ENCODE data around the gene SPTLC2.

DNA sequence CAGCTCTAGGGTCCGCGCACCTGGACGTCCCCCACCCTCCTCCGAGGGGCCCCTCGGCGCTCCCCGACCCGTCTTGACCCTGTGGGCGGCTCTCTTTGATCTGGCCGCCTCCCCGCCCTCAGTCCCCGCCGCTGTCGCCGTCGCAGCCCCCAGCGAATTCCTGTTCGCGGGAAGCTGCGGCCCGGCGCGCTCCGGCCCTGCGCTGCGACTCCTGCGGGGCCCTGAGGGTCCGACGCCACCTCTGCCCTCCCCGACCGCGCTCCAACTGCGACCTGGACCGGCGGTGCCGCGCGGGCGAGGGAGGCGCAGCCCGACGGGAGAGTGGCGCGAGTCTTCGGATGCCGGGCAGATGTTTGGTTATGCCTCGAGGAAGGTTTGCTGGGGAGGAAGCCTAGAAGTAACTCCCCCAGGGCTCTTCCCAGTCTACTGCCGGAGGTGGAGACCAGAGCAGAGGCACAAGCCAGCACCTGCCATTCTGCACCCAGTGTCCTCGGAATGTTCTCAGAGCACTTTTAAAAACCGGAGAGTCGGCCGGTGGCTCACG lies 117.4 kb downstream of the SPTLC2 start:
- no peak for TF ChIP-seq CTCF (IDR thresholded peaks at IDR 0.05 in 2 of 3, conservative IDR thresholded peaks at IDR 0.05 in 1 of 3; ENCODE audit: borderline replicate concordance in 1 of 3, insufficient read depth in 1 of 3, low read depth in 2 of 3, low read length in 2 of 3)
- TF ChIP-seq RAD21 (IDR thresholded peaks at IDR 0.05; ENCODE audit: low read depth), result no peak
- TF ChIP-seq CBX3 (IDR thresholded peaks at IDR 0.05; ENCODE audit: low read depth), result no peak
- TF ChIP-seq, protein P1, sequence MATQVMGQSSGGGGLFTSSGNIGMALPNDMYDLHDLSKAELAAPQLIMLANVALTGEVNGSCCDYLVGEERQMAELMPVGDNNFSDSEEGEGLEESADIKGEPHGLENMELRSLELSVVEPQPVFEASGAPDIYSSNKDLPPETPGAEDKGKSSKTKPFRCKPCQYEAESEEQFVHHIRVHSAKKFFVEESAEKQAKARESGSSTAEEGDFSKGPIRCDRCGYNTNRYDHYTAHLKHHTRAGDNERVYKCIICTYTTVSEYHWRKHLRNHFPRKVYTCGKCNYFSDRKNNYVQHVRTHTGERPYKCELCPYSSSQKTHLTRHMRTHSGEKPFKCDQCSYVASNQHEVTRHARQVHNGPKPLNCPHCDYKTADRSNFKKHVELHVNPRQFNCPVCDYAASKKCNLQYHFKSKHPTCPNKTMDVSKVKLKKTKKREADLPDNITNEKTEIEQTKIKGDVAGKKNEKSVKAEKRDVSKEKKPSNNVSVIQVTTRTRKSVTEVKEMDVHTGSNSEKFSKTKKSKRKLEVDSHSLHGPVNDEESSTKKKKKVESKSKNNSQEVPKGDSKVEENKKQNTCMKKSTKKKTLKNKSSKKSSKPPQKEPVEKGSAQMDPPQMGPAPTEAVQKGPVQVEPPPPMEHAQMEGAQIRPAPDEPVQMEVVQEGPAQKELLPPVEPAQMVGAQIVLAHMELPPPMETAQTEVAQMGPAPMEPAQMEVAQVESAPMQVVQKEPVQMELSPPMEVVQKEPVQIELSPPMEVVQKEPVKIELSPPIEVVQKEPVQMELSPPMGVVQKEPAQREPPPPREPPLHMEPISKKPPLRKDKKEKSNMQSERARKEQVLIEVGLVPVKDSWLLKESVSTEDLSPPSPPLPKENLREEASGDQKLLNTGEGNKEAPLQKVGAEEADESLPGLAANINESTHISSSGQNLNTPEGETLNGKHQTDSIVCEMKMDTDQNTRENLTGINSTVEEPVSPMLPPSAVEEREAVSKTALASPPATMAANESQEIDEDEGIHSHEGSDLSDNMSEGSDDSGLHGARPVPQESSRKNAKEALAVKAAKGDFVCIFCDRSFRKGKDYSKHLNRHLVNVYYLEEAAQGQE (IDR thresholded peaks at IDR 0.05; ENCODE audit: low read depth), result no peak
- no peak for TF ChIP-seq SP1 (IDR thresholded peaks at IDR 0.05; ENCODE audit: low read depth)
